Measurements from ENCODE around the gene STUB1. TPM values are rescaled to one million over a fixed set of nuclear protein-coding genes. Genes with fewer than 3 reads are reported as not detected.

Gene STUB1
- polyA plus RNA-seq, 1 experiment = 88.8 TPM

DNA sequence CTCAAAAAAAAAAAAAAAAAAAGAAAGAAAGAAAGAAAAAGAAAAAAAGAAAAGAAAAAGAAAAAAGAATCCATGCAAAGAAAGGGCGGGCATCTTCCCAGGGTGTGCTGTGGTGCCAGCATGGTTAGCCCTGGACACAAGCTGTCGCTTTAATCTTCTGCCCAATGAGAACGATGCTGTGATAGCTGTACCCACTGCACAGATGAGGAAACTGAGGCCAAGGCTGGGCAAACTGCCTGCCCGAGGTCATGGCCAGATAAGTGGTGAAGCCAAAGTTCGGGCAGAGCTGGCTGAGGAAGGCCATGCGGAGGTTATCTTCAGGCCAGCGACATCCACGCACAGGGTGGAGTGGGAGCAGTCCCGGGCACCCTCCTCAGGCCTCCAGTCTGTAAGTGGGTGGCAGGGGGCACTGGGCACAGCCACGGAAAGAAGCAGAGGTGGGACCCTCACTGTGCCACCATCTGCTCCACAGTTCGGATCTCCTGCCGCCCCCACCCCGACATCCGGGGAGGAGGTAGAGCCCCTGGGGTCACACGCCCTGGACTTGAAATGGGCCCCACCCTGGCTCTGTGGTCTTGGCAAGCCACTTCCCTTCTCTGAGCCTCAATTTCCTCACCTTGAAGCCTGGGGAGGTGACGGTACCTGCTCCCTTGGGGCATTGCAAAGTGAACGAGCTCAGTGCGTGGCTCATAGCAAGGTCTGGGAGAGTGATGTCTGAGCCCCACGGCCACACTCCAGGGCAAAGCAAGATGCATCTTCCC, 18.9 kb downstream of the STUB1 start:
- peaks cover 57% of the 10 kb centered on the region for H3K27me3 ChIP-seq (ENCODE audit: control insufficient read depth, insufficient read depth, low read length)
- no peaks in the 10 kb centered on the region; the same call in 1 of the 2 replicates for H3K9me3 ChIP-seq (ENCODE audit: control insufficient read depth, insufficient read depth, low read length)
- no peak overlapping the region for H3K4me3 ChIP-seq (ENCODE audit: low read depth, low read length)
- no peak for DNase-seq (ENCODE audit: low read depth, low spot score)
- POLR2A ChIA-PET = interaction anchor here (0.7 kb wide), 2 partner anchors 9 to 20 kb away, joined by 3 read pairs; no protein-coding TSS in a partner anchor
- TF ChIP-seq, protein P1, sequence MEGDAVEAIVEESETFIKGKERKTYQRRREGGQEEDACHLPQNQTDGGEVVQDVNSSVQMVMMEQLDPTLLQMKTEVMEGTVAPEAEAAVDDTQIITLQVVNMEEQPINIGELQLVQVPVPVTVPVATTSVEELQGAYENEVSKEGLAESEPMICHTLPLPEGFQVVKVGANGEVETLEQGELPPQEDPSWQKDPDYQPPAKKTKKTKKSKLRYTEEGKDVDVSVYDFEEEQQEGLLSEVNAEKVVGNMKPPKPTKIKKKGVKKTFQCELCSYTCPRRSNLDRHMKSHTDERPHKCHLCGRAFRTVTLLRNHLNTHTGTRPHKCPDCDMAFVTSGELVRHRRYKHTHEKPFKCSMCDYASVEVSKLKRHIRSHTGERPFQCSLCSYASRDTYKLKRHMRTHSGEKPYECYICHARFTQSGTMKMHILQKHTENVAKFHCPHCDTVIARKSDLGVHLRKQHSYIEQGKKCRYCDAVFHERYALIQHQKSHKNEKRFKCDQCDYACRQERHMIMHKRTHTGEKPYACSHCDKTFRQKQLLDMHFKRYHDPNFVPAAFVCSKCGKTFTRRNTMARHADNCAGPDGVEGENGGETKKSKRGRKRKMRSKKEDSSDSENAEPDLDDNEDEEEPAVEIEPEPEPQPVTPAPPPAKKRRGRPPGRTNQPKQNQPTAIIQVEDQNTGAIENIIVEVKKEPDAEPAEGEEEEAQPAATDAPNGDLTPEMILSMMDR (IDR thresholded peaks at IDR 0.05; ENCODE audit: low read depth, low read length) = no peak
- H3K27ac ChIP-seq (ENCODE audit: low read depth, low read length) = no peak overlapping the region
- CTCF ChIA-PET = no interaction called here

DNA sequence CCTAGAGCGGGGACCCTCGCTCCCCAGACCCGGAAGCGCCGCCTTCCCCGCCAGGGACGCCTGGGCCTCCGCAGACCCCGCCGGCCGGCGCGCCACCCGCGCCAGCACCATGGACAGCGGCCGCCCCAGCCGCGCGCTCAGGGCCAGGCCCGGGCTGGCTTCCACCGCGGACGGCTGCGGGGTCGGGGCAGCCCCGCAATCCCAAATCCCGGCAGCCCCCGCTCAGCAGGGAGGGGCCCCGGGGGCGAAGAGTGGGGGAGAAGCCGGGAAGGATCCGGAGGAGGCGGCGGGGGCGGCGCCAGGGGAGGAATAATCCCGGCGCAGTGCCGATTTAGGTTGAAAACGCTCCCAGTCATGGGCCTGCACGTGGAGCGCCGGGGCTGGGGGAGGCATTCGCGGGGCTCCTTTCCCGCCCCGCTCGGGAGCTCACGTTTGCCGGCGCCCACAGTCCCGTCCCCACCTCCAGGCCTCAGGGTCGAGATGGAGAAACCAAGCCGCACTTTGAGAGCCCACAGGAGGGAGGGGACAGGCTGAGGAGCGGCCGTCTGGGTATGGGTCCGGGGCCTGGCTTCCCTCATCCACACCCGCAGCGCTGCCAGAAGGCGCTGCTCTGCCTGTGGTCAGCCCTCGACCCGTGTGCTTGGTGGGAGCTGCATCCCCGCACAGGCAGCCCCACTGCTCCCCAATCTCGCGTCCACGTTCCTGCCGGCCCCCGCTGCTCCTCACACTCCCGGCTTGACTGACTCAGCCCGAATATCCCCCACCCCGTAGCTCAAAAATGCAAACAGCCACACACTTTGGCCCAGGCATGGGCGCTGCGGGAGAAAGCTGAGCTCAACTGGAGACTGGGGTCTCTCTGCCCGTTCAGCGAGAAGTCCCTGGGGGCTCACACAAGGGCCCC, 20.7 kb downstream of the STUB1 start:
- peaks cover 53% of the 10 kb centered on the region for H3K27me3 ChIP-seq (ENCODE audit: control insufficient read depth, insufficient read depth, low read length)
- no peak for DNase-seq (ENCODE audit: low read depth, low spot score)
- CTCF ChIA-PET = interaction anchor here (1.2 kb wide), 1 partner anchor 11 kb away, joined by 3 read pairs; no protein-coding TSS in a partner anchor

DNA sequence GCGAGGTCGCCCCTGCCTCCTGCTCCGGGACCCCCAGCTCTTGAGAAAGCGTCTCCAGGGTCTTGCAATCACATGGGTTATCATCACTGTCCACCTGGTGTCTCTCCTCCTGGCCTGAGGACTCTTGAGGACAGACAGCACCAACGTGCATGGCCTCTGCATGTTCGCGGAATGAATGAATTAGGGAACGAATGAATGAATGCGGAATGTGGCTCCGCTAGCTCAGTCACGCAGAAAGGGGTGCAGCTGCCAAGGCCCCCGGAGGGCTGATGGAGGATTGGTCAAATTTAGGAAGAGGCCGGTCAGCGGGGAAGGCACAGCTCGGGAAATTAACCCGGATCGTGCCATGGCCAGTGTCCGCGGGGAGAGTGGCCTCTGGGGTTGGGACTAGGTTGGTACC, 22.1 kb downstream of the STUB1 start:
- TF ChIP-seq, protein P1 (IDR thresholded peaks at IDR 0.05; ENCODE audit: low read depth, low read length) = no peak
- CTCF ChIA-PET = interaction anchor here (1.2 kb wide), 1 partner anchor 10 kb away, joined by 3 read pairs; no protein-coding TSS in a partner anchor
- POLR2A ChIA-PET = no interaction called here
- DNase-seq (ENCODE audit: low read depth, low spot score) = no peak
- no peaks in the 10 kb centered on the region; the same call in 1 of the 2 replicates for H3K9me3 ChIP-seq (ENCODE audit: control insufficient read depth, insufficient read depth, low read length)
- H3K4me3 ChIP-seq (ENCODE audit: low read depth, low read length) = no peak overlapping the region
- H3K27ac ChIP-seq (ENCODE audit: low read depth, low read length) = no peak overlapping the region
- peaks cover 65% of the 10 kb centered on the region for H3K27me3 ChIP-seq (ENCODE audit: control insufficient read depth, insufficient read depth, low read length)

More for the DNA sequence above, 20.7 kb downstream of the STUB1 start:
- Histone ChIP-seq H3K27ac (ENCODE audit: low read depth, low read length) (no peak overlapping the region), H3K9me3 (ENCODE audit: control insufficient read depth, insufficient read depth, low read length) (no peaks in the 10 kb centered on the region; the same call in 1 of the 2 replicates), H3K4me3 (ENCODE audit: low read depth, low read length) (no peak overlapping the region)
- TF ChIP-seq, protein P1 (IDR thresholded peaks at IDR 0.05; ENCODE audit: low read depth, low read length) = no peak
- POLR2A ChIA-PET = interaction anchor here (0.6 kb wide), 1 partner anchor 490 kb away, joined by 3 read pairs; no protein-coding TSS in a partner anchor

DNA sequence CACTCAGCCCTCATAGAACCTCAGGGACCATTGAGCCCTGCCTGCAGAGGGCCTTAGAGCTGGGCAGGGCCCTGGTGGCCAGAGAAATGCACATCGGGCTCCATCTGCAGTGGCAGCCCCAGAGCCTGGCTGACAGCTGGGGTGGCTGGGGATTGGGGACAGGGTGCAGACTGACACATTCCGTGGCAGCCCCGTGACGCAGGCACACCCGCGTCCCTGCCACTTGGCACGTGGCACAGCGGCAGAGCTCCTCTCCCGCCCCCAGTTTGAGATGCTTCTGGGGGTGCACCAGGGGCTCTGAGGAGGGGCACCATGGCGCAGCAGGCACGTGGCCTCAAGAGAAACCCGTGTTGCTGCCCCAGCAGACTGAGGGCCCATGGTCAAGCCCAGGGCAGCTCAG, 23.2 kb downstream of the STUB1 start:
- H3K4me3 ChIP-seq (ENCODE audit: low read depth, low read length) = no peak overlapping the region
- ChIA-PET POLR2A (no interaction called here), CTCF (interaction anchor here (1.1 kb wide), 1 partner anchor 9 kb away, joined by 6 read pairs; no protein-coding TSS in a partner anchor)
- H3K9me3 ChIP-seq (ENCODE audit: control insufficient read depth, insufficient read depth, low read length) = no peaks in the 10 kb centered on the region; the same call in 1 of the 2 replicates
- no peak for DNase-seq (ENCODE audit: low read depth, low spot score)
- H3K27me3 ChIP-seq (ENCODE audit: control insufficient read depth, insufficient read depth, low read length) = peaks cover 74% of the 10 kb centered on the region
- TF ChIP-seq, protein P1 (IDR thresholded peaks at IDR 0.05; ENCODE audit: low read depth, low read length) = no peak
- H3K27ac ChIP-seq (ENCODE audit: low read depth, low read length) = no peak overlapping the region

All from AG04450 (cell line).